ENCODE results near the gene PSTPIP2. TPM values are rescaled to one million over a fixed set of nuclear protein-coding genes. Genes with fewer than 3 reads are reported as not detected.
A peak's percentile ranks its signal among the peaks of the same experiment; 100 is the strongest.
"Not testable (repeated sequence)": the region's sequence is repeated elsewhere in the genome, so short reads cannot be mapped to it uniquely, and the experiment has no call there.

PSTPIP2 gene
- total RNA-seq, 1 donor from 2014 or later, result 6.2 TPM

DNA sequence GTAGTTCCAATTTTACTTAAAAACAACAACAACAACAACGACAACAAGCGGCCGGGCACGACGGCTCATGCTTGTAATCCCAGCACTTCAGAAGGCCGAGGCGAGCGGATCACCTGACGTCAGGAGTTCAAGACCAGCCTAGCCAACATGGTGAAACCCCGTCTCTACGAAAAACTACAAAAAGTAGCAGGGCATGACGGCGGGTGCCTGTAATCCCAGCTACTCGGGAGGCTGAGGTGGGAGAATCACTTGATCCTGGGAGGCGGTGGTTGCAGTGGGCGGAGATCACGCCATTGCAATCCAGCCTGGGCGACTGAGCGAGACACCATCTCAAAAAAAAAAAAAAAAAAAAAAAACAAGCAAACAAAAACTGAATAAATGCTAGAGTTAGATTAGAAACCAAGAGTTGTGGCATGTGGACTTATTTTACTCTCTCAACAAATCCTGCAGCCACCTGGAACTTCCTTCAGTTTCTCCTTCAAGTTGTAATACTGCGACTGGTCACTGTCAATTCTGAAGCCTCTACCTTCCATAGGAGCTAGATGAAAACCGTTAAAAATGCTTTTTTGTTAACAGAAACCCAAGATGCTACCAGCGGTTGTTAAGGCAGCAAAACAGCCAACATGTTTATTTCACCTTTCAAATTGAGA is 24.7 kb upstream of the PSTPIP2 start:
- peaks cover 4% of the 10 kb centered on the region for H3K27me3 Mint-ChIP-seq (ENCODE audit: insufficient read depth, low read depth)
- no peak overlapping the region for H3K27ac ChIP-seq

DNA sequence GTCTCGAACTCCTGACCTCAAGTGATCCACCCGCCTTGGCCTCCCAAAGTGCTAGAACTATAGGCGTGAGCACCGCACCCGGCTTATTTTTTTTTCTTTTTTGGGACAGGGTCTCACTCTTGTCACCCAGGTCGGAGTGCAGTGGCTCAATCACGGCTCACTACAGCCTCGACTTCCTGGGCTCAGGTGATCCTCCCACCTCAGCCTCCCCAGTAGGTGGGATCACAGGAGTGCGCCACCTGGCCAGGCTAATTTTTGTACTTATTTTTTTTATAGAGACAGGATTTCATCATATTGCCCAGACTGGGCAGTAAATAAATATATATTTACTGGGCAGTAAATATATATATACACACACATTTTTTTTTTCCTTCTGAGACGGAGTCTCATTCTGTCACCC is 23.5 kb upstream of the PSTPIP2 start:
- peaks cover 76% of the 10 kb centered on the region for H3K79me2 ChIP-seq (ENCODE audit: low read depth)
- peaks cover 4% of the 10 kb centered on the region for H3K27me3 Mint-ChIP-seq (ENCODE audit: insufficient read depth, low read depth)
- H3K27me3 ChIP-seq, result no peaks in the 10 kb centered on the region
- H3K4me2 ChIP-seq, result no peak overlapping the region
- TF ChIP-seq, protein P1, sequence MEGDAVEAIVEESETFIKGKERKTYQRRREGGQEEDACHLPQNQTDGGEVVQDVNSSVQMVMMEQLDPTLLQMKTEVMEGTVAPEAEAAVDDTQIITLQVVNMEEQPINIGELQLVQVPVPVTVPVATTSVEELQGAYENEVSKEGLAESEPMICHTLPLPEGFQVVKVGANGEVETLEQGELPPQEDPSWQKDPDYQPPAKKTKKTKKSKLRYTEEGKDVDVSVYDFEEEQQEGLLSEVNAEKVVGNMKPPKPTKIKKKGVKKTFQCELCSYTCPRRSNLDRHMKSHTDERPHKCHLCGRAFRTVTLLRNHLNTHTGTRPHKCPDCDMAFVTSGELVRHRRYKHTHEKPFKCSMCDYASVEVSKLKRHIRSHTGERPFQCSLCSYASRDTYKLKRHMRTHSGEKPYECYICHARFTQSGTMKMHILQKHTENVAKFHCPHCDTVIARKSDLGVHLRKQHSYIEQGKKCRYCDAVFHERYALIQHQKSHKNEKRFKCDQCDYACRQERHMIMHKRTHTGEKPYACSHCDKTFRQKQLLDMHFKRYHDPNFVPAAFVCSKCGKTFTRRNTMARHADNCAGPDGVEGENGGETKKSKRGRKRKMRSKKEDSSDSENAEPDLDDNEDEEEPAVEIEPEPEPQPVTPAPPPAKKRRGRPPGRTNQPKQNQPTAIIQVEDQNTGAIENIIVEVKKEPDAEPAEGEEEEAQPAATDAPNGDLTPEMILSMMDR (IDR thresholded peaks at IDR 0.05), result no peak
- TF ChIP-seq EZH2phosphoT487 (IDR thresholded peaks at IDR 0.05) (no peak), EZH2 (IDR thresholded peaks at IDR 0.05) (no peak)
- H3K4me3 ChIP-seq, result no peak overlapping the region
- DNase-seq (ENCODE audit: low spot score), result no peak
- peaks cover 6% of the 10 kb centered on the region for H3K9me3 Mint-ChIP-seq
- no peaks in the 10 kb centered on the region for H3K9me3 ChIP-seq (ENCODE audit: low read depth)
- no peak overlapping the region for H3K27ac Mint-ChIP-seq
- no peak overlapping the region for H3K4me3 Mint-ChIP-seq
- no peak overlapping the region for H2AFZ ChIP-seq (replicated peaks)
- peaks cover 12% of the 10 kb centered on the region for H3F3A ChIP-seq (ENCODE audit: low read depth)
- H4K20me1 ChIP-seq (ENCODE audit: low read depth), result peaks cover 42% of the 10 kb centered on the region
- no peak overlapping the region for H3K9ac ChIP-seq
- peaks cover 20% of the 10 kb centered on the region for H3K4me1 Mint-ChIP-seq
- peaks cover 24% of the 10 kb centered on the region for H3K36me3 ChIP-seq
- peaks cover 27% of the 10 kb centered on the region for H3K36me3 Mint-ChIP-seq
- no peak overlapping the region for H3K27ac ChIP-seq
- H3K4me1 ChIP-seq, result peaks cover 8% of the 10 kb centered on the region

More for the DNA sequence above, 24.7 kb upstream of the PSTPIP2 start:
- Histone ChIP-seq H3K79me2 (ENCODE audit: low read depth) (peaks cover 63% of the 10 kb centered on the region), H3K4me2 (peak overlapping the region; percentile 96), H3K9ac (peak overlapping the region; percentile 75), H3F3A (ENCODE audit: low read depth) (peaks cover 12% of the 10 kb centered on the region), H3K36me3 (peaks cover 11% of the 10 kb centered on the region), H3K4me3 (peak overlapping the region; percentile 82), H3K9me3 (ENCODE audit: low read depth) (no peaks in the 10 kb centered on the region), H4K20me1 (ENCODE audit: low read depth) (peaks cover 42% of the 10 kb centered on the region), H3K4me1 (peaks cover 8% of the 10 kb centered on the region), H3K27me3 (no peaks in the 10 kb centered on the region), H2AFZ (replicated peaks) (no peak overlapping the region)
- H3K27ac Mint-ChIP-seq, result no peak overlapping the region
- peaks cover 20% of the 10 kb centered on the region for H3K4me1 Mint-ChIP-seq
- peak overlapping the region; percentile 98 for H3K4me3 Mint-ChIP-seq
- no peaks in the 10 kb centered on the region for H3K9me3 Mint-ChIP-seq
- TF ChIP-seq EZH2phosphoT487 (IDR thresholded peaks at IDR 0.05) (no peak), EZH2 (IDR thresholded peaks at IDR 0.05) (no peak)
- TF ChIP-seq, protein P1 (IDR thresholded peaks at IDR 0.05), result no peak
- H3K36me3 Mint-ChIP-seq, result peaks cover 14% of the 10 kb centered on the region
- DNase-seq (ENCODE audit: low spot score), result no peak

DNA sequence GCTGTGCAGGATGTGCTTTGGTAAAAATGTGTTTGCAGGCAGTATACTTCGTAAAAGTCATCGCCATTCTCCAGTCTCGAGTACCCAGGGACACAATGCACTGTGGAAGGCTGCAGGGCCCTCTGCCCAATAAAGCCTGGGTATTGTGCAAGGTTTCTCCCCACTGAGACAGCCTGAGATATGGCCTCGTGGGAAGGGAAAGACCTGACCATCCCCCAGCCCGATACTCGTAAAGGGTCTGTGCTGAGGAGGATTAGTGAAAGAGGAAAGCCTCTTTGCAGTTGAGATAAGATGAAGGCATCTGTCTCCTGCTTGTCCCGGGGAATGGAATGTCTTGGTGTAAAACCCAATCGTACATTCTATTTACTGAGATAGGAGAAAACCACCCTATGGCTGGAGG is 16.4 kb upstream of the PSTPIP2 start:
- not testable (repeated sequence) for H3K4me3 Mint-ChIP-seq; H3K27ac Mint-ChIP-seq; H3K4me3 ChIP-seq; H4K20me1 ChIP-seq (ENCODE audit: low read depth); H3K27ac ChIP-seq; H3K4me2 ChIP-seq; H3K4me1 Mint-ChIP-seq; H3K27me3 ChIP-seq; H3F3A ChIP-seq (ENCODE audit: low read depth); H3K9ac ChIP-seq; H3K4me1 ChIP-seq; H2AFZ ChIP-seq (replicated peaks); H3K27me3 Mint-ChIP-seq (ENCODE audit: insufficient read depth, low read depth); H3K9me3 ChIP-seq (ENCODE audit: low read depth)
- Mint-ChIP-seq H3K36me3 (peaks cover 65% of the 10 kb centered on the region), H3K9me3 (peaks cover 21% of the 10 kb centered on the region)
- peaks cover 68% of the 10 kb centered on the region for H3K36me3 ChIP-seq
- H3K79me2 ChIP-seq (ENCODE audit: low read depth), result peaks cover 48% of the 10 kb centered on the region
- DNase-seq (ENCODE audit: low spot score), result peak; percentile 4

DNA sequence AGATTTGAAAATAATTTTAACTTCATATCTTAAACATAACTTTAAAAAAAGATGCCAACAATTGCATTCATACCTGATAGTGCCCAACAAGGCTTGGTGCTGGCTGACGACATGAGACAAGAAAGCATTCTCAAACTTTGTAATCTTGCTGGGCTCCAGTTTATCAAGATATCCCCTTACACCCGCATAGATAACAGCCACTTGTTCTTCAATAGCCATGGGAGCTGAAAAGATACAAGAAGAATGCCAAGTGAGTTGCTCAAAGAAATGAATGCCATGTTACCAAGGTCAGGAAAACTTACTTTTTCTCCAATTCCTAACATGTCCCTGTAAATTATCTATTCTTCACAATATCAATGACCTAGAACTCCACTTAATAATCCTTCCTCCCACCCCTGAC is 12.4 kb upstream of the PSTPIP2 start:
- no peak for TF ChIP-seq EZH2phosphoT487 (IDR thresholded peaks at IDR 0.05)
- Mint-ChIP-seq H3K27ac (no peak overlapping the region), H3K36me3 (peaks cover 53% of the 10 kb centered on the region), H3K4me1 (no peaks in the 10 kb centered on the region), H3K4me3 (no peak overlapping the region), H3K9me3 (peaks cover 7% of the 10 kb centered on the region), H3K27me3 (ENCODE audit: insufficient read depth, low read depth) (peaks cover 2% of the 10 kb centered on the region)
- H3K27me3 ChIP-seq, result no peaks in the 10 kb centered on the region
- H3K27ac ChIP-seq, result no peak overlapping the region
- peaks cover 7% of the 10 kb centered on the region for H3K79me2 ChIP-seq (ENCODE audit: low read depth)
- no peak overlapping the region for H2AFZ ChIP-seq (replicated peaks)
- H3K9me3 ChIP-seq (ENCODE audit: low read depth), result no peaks in the 10 kb centered on the region
- no peak overlapping the region for H3K4me2 ChIP-seq
- no peaks in the 10 kb centered on the region for H3K4me1 ChIP-seq
- no peaks in the 10 kb centered on the region for H4K20me1 ChIP-seq (ENCODE audit: low read depth)
- no peak overlapping the region for H3K4me3 ChIP-seq
- H3K9ac ChIP-seq, result no peak overlapping the region
- H3F3A ChIP-seq (ENCODE audit: low read depth), result peaks cover 6% of the 10 kb centered on the region
- peaks cover 54% of the 10 kb centered on the region for H3K36me3 ChIP-seq
- no peak for DNase-seq (ENCODE audit: low spot score)
